Measurements from ENCODE around the gene FOXF2.

Gene FOXF2

DNA sequence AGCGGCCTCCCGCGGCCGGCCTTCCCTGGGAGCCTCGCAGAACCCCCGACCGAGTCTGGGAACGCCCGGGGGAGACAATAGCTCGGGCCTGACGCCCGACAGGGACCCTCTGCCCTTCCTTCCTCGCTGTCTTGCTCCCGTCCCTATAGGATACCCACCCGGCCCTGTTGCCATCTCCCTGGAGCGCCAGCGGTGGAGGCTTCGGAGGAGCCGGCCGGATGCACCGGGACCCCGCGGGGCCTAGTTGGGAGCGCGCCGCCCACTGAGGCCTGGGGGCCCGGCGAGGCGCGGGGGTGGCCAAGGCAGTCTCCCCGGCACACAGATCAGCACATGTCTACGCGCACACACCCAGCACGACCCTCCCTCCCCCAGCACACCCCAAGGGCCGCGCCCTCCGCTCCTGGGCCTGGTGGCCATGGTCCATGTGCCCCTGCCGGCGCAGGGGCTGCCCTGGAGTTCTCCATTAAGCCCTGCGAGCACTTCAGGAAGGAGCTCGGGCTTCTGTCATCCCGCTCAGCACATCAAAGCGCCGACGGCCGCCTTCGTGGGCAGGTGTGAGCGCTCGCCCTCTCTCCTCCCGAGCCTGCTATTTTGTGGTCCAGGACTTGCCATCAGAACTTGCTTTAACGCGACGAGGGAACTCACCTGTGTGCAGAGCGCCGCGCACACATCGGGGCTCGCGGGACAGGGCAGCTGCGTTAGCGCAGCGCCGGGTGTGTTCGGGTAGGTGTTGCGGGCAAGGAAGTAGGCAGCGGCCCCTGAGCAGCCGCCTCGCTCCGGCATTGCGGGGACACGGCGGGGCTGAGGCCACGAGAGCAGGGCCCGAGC lies 3.7 kb downstream of the FOXF2 start:
- no peak for DNase-seq

DNA sequence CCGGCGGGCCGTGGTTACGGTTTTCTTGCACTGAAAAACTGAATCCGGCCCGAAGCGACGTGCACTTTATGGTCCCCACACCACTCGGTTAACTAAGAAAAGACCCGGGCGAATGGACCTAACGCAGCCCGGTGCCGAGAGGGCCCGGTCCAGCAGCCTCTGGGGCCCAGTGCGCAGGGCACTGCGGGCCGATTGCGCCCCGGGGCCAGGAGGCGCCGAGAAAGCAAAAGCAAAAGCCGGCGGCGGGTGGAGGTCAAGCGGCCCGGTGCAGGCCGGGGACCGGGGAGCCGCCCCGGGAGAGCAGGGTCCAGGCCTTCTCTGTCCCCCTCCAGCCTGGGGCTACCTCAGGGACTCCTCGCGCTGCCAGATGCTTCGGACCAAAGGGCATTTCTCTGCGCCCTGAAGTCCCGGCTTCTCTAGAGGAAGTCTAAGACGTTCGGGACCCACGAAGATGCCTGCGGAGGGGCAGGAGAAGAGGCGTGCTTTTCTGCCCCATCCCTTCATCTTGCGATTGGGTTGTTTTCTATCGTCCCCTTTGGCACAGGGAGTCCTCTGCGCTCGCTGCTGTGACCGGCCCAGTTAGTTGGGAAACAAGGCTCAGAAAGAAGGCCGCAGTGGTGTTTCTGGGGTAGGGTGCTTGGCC lies 4.4 kb downstream of the FOXF2 start:
- no peak for DNase-seq

DNA sequence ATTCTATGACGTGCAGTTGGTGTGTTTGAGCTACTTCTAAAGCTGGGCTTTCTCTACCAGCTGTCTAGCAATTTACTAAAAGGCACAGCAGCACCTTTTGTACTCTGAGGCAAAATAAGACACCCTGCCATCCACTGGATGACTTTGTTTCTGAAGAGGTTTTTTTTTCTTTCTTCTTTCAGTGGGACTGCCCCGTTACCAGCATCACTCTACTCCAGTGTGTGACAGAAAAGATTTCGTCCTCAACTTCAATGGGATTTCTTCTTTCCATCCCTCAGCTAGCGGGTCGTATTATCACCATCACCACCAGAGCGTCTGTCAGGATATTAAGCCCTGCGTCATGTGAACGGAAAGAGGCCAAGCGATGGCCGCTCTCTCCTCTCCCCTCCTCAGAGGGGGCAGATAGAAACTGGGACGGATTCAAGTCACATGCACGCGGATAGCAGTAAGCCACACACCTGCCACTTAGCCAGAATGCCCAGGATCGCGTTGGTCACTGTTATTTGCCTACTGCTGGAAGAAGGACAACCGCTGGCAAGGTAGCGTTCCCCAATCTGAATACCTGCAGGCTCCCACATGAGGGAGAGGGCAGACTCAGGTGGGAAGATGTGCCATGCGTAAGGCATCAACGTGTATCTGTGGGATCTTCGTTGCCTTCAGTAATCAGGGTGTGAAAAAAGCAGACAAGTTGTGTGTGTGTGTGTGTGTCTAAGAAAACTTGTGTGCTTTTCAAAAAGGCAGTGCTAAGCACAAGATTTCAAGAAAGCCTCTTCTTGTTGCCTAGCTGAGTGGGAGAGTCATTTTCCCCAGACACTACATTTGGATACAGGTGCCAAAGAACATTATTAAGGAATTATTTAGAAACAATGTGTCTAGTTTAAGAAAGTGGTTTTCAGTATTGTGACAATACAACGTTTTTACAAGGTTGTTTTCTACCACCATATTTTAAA lies 5.4 kb downstream of the FOXF2 start:
- DNase-seq: no peak

DNA sequence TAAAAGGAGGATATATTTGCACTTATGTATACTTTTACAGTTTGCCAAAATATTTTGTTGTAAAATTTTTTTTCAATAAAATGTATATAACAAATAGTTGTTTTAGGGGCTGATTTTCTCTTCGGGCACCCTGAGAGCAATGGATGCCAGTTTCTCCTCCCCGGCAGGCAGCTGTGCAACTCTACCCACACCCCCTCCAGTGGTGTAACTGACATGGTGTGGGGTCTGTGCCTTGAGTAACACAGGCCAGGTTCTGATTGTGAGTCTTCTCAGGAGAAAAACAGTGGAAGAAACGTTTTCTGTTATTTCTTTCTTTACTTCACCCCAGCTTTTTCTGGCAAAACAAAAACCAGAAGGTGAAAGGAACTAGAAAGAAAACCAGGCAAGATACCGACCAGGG lies 6.1 kb downstream of the FOXF2 start:
- DNase-seq: no peak

DNA sequence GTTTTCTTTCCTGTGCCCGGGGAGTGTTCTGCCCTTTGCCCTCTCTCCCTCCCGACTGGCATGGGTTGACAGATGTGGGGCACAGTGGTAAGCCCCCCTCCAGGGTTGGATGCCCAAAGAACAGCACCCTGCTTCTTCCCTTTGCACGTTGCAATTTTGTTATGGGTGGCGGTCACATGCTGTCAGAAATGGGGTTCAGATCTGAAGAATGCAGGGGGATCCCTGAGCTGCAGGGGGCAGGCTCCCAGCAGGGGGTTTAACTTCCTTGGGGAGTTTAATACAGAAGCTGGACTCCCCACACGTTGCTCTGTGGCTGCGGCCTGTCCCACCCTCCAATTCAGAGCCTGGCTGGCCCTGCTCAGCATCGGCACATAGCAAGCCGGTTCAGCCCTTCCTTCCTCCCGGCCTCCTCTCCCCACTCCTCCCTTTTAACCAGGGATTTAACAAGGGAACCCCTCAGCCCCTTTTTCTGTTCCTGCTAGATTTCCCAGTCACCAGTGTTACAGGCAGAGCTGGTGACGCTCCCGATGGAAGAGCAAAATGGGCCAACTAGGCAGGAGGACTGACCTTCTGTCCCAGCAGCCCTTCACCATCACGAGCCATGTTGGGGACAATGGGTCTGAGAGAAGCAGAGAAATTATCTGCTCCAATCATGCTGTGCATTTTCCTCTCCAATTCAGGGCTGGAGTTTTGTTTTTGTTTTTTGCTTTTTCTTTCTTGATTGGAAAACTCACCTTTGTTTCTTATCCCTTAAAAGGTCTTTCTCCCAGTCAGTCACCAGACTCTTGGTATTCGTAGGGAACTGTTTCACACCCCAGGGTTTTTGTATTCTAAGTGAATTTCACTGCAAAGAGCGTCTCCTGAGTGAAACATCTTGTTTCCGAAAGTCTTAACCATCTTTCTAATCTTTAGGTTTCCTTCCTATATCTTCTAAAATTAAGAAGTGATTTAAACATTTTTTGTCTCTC lies 6.8 kb downstream of the FOXF2 start:
- DNase-seq: no peak

DNA sequence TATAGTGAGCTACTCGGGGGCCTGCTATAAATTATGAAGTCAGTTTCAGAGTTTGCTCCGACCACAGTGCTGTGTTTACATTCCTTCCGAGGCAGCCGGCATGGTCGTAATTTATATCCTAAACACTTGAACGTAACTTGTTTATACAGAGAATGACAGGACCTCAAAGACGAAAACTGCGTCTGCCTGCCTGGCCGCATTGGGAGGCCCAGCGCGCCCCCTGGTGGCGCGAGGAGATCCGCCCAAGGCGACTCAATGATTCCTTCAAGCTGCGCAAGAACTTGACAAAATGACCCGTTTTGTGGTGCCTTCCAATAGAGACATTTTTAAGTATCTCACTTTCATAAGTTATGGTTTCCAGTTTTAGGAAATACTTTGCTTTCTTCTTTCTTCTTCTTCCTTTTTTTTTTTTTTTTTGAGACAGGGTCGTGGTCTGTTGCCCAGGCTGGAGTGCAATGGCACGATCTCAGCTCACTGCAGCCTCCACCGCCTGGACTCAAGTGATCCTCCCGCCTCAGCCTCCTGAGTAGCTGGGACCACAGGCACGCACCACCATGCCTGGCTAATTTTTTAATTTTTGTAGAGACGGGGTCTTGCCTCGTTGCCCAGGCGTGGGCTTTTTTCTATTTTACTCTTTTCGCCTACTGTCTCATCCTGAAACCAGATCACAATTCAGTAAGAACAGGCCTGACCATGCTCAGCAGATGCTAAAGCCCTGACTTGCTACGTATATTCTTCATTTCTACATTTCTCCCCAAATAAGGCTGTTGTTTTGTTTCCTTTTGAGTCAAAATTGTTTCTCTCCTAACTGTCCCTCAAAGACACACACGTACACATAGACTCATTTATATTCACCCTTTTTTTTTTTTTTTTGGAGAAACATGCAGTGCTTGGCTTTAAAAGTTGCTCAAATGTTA lies 7.8 kb downstream of the FOXF2 start:
- DNase-seq: peak; percentile 60 to 62

DNA sequence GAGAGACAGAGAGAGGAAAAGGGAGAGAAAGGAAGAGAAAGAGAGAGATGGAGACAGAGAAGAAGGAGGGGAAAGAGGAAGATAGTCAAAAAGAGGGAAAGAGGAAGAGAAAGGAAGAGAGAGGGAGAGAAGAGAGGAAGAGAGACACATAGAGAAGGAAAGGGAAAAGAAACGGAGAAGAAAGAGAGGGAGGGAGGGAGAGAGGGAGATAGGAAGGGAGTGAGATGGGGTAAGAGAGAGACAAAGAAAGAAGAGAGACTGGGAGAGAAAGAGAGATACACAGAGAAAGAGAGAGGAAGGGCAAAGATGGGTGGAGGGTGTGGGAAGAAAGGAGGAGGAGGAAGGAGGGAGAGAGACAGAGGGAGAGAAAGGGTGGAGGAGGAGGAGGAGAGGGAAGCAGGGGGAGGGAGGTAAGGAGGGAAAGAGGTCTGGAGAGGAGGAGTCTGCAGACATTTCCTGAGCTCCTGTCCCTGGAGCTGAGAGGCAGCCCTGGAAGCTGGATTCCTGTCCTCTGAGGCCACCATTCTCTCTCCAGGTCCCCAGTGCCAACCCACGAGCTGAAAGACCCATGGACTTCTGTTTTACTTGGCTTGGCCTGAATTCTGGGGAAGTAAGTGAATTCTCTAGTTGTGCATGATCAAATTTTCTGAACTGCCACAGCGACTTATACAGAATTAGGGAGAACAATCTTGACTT lies 9.9 kb downstream of the FOXF2 start:
- no peak for DNase-seq

DNA sequence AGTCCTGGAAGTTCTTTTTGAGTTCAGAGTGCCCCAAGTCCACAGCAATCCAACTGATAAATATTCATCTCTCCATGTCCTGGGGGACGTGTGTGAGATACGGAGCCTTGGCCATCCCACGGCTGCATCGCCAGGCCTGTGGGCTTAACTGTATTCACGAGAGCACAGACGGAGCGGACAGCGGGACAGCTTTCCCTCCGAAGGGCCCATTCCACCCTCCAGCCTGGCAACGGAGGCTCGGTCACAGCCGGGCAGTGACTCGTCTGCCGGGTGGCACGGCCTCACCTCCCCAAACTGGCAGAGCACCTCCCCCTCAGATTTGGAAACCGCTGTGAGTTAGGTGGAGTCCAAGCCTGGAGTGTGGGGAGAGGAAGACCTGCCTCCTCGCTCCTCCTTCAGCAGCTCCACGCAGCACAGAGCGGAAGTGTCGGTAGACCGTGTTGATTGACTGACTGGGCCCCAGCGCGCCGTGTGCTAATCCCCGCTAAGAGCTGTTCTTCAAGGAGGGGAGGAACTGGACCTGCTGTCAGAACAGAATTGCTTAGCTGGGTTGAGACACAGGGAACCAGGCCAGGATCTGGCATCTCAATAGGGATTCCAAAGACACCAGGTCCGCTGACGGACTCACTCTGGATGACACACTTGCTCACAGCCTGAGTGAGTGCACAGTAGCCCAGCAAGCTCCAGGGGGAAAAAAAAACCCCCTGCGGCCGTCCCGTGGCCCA lies 10.9 kb downstream of the FOXF2 start:
- no peak for DNase-seq

DNA sequence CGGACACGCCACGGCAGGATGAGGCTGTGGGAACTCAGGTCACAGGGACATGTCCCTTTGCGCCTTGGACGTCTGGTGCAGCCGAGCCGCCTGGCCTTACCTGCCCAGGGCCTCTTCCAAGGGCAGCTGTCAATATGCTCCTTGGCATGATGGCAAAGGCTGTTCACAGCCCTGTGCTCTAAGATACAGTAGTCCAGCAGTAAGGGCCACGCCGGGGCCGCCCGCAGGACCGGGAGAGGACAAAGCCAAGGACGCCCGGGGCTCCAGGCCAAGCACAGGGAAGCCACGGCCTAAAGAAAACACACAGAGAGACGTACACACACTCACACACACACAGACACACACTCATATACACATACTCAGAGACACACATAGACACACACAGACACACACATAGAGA lies 13.0 kb downstream of the FOXF2 start:
- no peak for DNase-seq

DNA sequence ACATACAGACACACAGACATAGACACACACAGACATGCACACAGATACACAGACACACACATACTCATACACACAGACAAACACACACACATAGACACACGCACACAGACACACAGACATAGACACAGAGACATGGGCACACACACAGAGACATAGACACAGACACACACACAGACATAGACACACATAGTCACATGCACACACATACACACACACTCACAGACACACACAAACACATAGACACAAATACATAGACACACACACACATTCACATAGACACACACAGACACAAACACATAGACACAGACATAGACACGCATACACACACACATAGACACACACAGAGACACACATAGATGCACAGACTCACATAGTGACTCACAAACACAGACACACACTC lies 13.5 kb downstream of the FOXF2 start:
- no peak for DNase-seq

DNA sequence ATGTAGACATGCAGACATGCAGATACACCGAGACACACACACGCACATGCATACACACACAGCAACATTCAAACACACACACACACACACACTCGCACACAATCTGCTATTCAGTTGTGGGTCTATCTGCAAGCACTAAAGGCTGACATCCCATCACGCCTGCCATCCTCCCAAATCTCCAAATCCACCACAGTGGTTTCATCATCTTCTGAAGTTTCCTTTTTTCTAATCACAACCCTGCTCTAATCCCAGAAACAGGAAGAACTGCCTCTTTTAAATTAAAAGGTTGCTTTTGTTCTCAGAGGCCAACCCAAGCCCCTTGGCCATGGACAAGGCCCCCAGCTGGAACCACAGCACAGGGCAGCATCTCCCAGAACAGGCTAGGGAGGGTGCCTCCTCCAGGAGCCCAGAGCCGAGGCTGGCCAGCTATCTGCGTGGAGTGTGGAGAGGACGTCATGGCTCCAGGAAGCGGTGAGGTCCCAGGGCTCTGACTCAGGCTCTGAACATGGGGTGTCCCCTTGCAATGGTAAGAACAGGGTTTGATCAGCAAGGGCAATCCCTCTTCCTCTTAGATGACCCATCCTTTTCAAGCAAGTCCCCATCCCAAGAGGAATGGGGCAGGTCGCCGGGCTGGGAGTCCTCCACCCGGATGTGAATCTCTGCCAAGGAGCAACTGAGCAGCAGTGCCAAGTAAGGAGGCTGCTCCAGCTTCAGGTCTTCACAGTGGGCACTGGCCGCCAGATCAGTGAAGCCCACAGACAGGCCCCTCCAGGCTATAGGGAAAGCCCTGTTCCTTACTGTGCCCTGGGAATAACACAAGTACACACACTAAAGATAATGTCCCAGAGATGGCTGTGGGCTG lies 14.7 kb downstream of the FOXF2 start:
- DNase-seq: no peak

DNA sequence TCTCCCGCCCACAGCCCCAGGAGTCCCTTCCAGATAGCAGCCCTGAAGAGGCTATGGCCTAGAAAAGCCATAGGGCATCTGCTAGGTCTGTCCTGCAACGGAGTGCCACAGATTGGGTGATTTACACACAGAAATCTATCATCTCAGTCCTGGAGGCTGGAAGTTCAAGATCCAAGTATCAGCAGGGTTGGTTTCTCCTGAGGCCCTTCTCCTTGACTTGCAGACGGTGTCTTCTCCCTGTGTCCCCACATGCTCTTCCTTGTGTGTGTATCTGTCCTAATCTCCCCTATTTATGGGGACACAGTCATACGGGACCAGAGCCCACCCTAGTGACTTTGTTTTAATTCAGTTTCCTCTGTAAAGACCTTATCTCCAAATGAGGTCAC lies 15.3 kb downstream of the FOXF2 start:
- DNase-seq: no peak

DNA sequence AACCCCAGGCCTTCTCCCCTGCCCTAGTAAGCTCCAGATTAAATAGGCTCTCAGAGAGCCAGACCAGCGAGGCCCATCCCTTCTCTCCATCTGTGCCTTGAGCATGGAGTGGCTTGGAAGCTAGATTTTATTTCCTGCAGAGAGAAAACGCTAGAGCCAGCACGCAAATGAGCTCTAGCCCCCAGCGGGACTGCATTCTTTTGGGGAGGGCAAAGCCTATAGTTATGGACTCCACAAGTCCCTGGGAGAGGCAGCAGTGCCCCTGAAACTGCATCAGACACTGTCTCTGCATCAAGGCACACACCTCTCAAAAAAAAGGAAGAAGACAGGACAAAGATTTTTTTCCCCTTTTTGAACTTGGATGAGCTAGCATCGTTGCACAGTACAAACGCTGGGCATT lies 15.8 kb downstream of the FOXF2 start:
- no peak for DNase-seq

DNA sequence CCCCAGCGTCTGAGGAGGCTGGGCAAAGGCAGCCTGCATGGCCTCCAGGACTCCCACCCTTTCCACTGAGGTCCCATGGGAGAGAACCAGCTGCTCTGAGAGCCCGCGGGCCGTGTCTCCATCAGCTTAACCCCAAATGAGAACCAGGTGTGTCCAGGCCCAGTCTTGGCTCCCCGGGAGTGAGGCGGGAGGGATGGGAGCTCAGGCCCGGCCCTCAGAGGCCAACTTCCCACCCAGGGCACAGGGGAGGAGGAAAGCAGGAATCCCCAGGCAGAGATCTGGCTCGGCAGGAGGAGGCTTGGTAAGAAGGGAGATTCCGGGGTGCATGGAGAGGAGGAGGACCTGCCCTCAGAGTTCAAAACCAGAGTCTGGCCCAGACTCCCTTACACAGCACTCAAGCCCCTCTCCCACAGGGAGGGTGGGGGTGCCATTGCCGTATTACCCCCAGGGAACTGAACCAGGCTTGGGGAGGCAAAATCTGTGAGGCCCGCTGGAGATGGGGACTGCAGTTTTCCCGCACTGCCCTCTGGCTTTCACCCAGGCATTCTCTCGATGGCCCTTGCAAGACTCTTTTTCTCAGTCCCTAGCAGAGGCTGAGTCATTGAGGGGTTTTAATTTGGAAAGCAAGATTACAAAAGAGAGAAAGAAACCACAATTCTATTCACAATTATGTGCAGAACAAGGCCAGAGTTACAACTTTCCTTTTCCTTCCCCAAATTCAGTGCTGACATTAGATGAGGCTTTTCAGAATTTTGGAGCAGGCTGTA lies 17.1 kb downstream of the FOXF2 start:
- DNase-seq: no peak

DNA sequence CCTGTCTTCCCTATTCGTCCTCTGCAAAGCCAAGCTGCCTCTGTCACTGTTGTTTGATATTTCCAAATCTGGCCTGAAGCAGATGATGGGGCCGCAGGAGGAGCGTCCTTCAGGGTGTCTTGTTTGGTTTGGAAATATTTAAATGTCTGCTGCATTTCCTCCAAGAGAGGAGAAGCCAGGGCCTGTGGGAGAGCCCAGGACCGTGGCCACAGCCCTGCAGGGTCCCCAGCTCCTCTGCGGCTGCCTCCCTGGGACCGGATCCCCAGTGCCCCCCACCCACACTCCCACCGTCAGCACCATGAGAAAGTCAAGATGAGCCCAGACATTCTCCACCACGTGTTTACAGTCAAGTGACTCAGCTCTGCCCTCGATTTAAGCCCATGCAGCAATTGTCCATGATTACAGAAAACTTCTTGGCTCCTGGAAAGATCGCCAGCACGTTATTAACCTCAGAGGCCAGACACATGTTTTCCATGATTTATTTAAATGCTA lies 18.2 kb downstream of the FOXF2 start:
- DNase-seq: no peak

DNA sequence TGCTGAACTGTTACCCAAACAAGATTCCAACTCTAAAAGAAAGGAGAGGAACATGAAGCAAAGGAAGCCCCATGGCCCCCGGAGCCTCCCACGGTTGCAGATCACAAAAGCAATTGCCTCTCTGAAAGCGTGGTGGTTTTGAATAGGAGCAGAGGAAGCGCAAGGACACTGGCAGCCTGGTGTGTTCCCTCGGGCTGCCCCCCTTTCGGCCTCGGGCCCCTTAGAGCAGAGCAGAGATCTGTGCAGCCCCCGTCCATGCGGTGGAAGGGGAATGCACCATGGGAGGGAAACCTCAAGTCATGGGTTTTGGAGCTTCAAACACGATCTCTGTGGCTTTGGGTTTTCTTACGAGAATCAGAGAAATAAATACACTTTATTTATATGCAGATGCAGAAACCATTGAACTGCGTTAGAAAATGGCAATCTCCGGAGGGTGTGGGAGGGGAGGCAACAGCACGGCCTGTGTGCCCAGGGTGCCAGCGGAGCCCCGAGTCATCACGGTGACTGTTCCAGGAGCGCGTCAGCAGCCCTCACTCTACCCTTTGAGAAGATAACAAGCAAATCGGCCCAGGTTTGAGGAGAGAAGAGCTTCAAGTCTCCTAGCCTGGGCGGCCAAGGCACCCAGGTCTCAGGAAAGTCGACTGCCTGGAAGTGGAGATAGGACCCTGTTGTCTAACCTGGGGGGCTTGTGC lies 20.5 kb downstream of the FOXF2 start:
- no peak for DNase-seq

DNA sequence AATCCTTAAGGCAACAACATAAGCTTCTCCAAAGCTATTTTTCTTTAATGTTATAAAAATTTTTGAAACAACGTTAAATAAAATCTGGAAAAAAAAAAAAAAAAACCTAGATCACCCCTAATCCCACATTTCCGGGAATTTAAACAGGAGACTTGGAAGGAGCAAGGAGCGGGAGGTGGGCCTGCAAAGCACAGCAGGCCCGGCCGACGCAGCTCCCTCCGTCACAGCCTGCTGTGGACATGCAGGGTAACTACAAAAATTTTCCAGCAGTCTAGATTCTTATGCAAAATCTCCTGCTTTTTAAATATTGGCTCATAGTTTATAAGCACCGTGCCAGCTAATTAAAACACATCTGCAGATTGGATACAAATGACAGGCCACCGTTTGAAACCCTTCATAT lies 23.5 kb downstream of the FOXF2 start:
- DNase-seq: no peak

Measured in activated CD4-positive, alpha-beta T cell treated with anti-CD3 and anti-CD28 coated beads, Interleukin-2, amount 50 U/mL, for 4 hours (primary cell).